ENCODE results near the gene IFNG-AS1. TPM values are rescaled to one million over a fixed set of nuclear protein-coding genes. Genes with fewer than 3 reads are reported as not detected.

The IFNG-AS1 gene
- total and polyA plus RNA-seq, 12 donors = 0.24 TPM; not detected in 11

- no peaks in the 10 kb centered on the region for H3K36me3 ChIP-seq (replicated peaks in 1 of 2)
- H3K9me3 ChIP-seq (replicated peaks in 1 of 3) = no peaks in the 10 kb centered on the region
- no peak for TF ChIP-seq CTCF (IDR thresholded peaks at IDR 0.05)
- no peak for TF ChIP-seq POLR2A (IDR thresholded peaks at IDR 0.05)
- no peaks in the 10 kb centered on the region for H3K27me3 ChIP-seq
- WGBS, 4 donors = 75 to 92% (median 85%) methylated on average over 6 of the region's 6 CpGs
- no peaks in the 10 kb centered on the region for H3K4me1 ChIP-seq (replicated peaks in 1 of 2)
- intact Hi-C loops (cut with DNase I) = no loop called here
- H3K27ac ChIP-seq = no peak overlapping the region
- no peak overlapping the region for H3K4me3 ChIP-seq
- no peak for DNase-seq
These were observed 30.8 kb downstream of the IFNG-AS1 start for GRCh38 chr12:68020049-68020448.

GRCh38 chr12:68020699-68021098, 31.5 kb downstream of the IFNG-AS1 start:
- 64 to 91% (median 82%) methylated on average over 5 of the region's 5 CpGs for WGBS, 4 donors
- Histone ChIP-seq H3K27ac (no peak overlapping the region), H3K4me1 (replicated peaks in 1 of 2) (no peaks in the 10 kb centered on the region), H3K36me3 (replicated peaks in 1 of 2) (no peaks in the 10 kb centered on the region), H3K9me3 (replicated peaks in 1 of 3) (peaks cover 0 to 3% (median 0%) of the 10 kb centered on the region in 3 donors), H3K27me3 (no peaks in the 10 kb centered on the region), H3K4me3 (no peak overlapping the region)
- no peak for DNase-seq
- TF ChIP-seq CTCF (IDR thresholded peaks at IDR 0.05) = no peak
- intact Hi-C loops (cut with DNase I) = no loop called here

- no peaks in the 10 kb centered on the region for H3K4me1 ChIP-seq (replicated peaks in 1 of 2)
- WGBS, 4 donors = 83 to 90% (median 89%) methylated on average over 7 of the region's 7 CpGs
- no peaks in the 10 kb centered on the region for H3K36me3 ChIP-seq (replicated peaks in 1 of 2)
- no peaks in the 10 kb centered on the region for H3K27me3 ChIP-seq
- H3K27ac ChIP-seq = no peak overlapping the region
- peaks cover 0 to 6% (median 0%) of the 10 kb centered on the region in 3 donors for H3K9me3 ChIP-seq (replicated peaks in 1 of 3)
- intact Hi-C loops (cut with DNase I) = no loop called here
- TF ChIP-seq POLR2A (IDR thresholded peaks at IDR 0.05) (no peak), CTCF (IDR thresholded peaks at IDR 0.05) (no peak)
- no peak overlapping the region for H3K4me3 ChIP-seq
- DNase-seq = no peak
These were observed 39.4 kb downstream of the IFNG-AS1 start for GRCh38 chr12:68028647-68029046.

GRCh38 chr12:68030248-68030647, 41.0 kb downstream of the IFNG-AS1 start:
- H3K4me3 ChIP-seq = no peak overlapping the region
- no peak overlapping the region for H3K27ac ChIP-seq
- 58 to 74% (median 66%) methylated on average over 1 of the region's 1 CpG for WGBS, 4 donors
- no peaks in the 10 kb centered on the region for H3K4me1 ChIP-seq (replicated peaks in 1 of 2)
- intact Hi-C loops (cut with DNase I) = no loop called here
- no peaks in the 10 kb centered on the region for H3K27me3 ChIP-seq
- DNase-seq = no peak
- TF ChIP-seq POLR2A (IDR thresholded peaks at IDR 0.05) (no peak), CTCF (IDR thresholded peaks at IDR 0.05) (no peak)
- no peaks in the 10 kb centered on the region for H3K36me3 ChIP-seq (replicated peaks in 1 of 2)
- peaks cover 0 to 6% (median 0%) of the 10 kb centered on the region in 3 donors for H3K9me3 ChIP-seq (replicated peaks in 1 of 3)
